NCI-H1105 (cell line): ENCODE results near the gene TBC1D2B.

Experiments used
- DNase-seq: peaks from one replicate; lab custom pipeline; 2025; lab: John Stamatoyannopoulos, UW

The TBC1D2B gene

DNA sequence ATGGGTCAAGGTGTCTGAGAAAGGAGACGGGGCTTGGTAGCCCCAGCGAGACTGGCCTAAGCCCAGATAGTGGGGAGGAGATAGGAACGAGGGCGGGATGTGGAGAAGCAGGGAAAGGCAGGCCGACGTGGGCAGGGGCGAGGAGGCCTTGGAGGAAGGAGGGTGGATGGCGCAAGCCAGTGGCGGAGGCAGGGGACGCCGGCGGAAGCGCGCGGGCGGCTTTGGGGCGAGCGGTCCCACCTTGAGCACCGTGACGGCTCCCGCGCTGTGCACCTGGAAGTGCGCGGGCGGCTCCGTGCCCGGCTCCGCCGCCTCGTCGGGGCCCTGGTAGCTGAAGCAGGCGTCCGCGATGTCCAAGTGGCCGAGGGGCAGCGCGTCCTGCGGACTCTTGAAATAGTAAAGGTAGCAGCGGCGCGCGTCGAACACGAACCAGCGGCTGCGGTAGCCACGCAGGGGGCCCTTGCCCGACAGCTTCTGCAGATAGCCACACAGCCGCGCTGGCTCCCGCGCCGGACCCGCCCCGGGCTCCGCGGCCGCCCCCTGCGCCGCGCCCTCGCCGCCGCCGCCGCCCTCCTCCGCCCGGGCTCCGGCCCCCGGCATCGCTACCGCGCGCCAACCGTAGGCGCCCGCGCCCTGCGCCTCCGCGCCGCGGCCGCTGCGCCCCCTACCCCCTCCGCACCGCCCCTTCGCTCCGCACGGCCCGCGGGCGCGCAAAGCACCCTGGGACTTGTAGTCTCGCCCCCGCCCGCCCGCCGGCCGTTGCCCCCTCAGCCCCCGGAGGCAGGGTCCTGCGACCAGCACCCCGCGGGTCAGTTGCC, at the start of gene TBC1D2B:
TBC1D2B (minus strand) TSS at position 659 of the 818 bp plus-strand sequence; CDS start at position 600, 59 bp downstream.
- no peak for DNase-seq

- DNase-seq, result no peak
These were observed 47.8 kb upstream of the TBC1D2B start for GRCh38 chr15:78125267-78125666.

GRCh38 chr15:78120523-78120922, 43.0 kb upstream of the TBC1D2B start:
- no peak for DNase-seq

- no peak for DNase-seq
These were observed 35.0 kb upstream of the TBC1D2B start for GRCh38 chr15:78112551-78112950.

DNA sequence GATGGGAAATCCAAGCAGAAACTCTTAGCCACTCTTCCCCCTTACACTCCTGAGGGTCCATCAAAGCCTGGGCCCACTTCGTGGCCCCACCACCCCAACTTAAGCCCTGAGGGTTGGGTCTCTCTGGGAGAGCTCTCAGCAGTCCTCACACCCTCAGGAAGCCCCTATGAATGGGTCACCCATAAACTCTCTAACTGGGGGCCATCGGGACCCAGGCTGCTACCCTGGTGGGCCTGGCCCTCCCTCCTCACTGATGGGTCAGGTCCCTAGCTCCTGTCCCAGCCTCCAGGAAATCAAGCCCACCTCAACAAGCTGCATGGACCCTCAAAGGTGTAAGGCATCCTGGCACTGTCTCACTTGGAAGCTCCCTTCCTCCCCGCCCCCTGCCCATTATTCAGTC, 34.3 kb upstream of the TBC1D2B start:
- DNase-seq, result no peak

DNA sequence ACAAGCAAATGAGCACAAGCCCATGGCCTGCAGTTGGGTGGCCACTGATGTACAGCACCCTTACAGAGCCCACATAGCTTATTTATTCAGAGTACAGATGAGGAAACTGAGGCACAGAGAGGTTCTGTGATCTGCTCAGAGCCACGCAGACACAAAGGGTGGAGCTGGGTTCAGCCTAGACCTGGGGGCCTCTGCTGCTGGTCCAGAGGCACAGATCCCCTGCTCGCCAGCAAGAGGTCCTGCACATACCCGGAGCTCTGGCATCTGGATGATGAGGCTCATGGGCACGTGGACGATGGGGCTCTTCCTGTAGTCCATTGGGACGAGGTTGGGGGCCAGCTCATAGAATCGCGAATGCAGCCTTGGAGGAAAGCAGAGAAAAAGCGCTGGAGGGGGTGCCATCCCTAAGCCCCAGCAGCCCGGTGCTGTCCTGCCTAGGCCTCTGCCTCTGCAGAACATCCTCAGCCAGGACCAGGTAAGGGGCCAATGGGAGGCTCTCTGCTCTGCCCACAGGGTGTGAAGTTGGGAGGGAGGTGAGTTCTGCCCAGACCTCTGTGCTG, 33.5 kb upstream of the TBC1D2B start:
- DNase-seq, result no peak

DNA sequence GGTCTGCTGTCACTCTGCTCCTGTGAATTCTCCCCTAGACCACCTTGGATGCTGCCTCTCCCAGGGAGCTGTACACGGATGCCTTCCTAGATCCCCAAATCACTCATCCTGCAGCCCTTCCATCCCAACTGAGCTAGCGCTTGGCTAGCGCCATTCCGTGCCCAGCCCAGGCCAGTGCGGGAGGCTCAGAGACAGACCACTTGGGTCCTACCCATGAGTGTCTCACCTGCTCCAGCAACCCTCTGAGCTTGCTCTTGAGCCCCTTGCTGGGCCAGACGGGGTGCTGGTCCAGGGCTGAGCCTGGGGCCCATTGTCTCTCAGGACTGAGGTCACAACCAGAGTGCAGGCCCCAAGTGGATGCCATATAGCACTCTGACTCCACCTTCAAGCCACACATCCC, 32.6 kb upstream of the TBC1D2B start:
- DNase-seq, result no peak

GRCh38 chr15:78109156-78109555, 31.6 kb upstream of the TBC1D2B start:
- DNase-seq, result no peak

- peak; percentile 28 for DNase-seq
These were observed 31.0 kb upstream of the TBC1D2B start for GRCh38 chr15:78108300-78109084.

GRCh38 chr15:78107471-78107870, 30.0 kb upstream of the TBC1D2B start:
- no peak for DNase-seq

DNA sequence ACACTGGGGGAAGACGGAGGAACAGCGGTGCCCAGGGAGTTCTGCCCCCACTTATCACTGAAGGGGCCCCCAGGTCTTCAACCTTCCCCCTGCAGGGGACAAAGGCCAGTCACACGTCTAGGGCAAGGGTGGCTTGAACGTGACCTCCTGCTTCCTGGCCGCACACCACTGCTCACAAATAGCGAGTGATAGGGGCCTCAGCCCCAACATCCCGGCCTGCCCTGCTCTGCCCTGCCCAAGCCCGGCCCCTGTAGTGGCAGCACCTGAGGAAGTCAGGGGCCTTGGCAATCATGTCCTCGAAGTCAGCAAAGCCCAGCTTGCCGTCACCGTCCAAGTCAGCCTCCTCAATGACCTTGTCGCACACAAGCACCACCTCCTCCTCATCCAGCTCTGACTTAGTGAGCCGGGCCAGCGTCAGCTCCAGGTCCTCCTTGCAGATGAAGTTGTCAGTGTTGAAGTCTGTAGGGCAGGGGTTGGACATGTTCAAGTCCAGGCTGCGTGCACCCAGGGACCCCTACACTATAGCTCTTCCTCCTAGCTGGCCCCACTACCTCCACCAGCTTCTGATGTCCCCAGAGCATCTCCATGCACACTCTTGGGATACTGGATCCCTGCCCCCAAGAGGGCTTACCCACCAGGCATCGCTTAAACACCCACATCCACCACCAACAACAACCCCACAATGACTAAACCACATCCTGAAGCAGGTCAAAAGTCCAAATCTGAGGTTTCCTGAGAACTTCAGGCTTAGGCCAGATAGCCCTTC, 28.1 kb upstream of the TBC1D2B start:
- no peak for DNase-seq

- no peak for DNase-seq
These were observed 27.3 kb upstream of the TBC1D2B start for GRCh38 chr15:78104566-78105475.

DNA sequence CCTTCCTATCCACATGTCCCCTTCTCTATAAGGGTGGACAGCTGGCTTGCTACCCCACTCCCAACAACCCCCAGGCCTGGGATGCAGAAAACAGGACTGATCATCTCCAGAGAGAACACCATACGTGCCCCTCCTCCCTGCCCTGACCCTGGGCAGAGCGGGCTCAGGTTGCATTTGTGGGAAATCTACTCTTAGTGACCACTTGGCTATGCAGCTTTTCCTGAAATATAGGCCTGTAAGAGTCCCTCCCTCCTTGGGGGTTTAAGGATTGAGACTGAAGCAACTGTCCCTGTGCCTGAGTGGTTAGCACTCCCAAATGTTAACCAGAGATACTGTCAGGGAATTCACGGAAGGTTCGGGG, 26.6 kb upstream of the TBC1D2B start:
- no peak for DNase-seq

- no peak for DNase-seq
These were observed 26.1 kb upstream of the TBC1D2B start for GRCh38 chr15:78103406-78104118.

DNA sequence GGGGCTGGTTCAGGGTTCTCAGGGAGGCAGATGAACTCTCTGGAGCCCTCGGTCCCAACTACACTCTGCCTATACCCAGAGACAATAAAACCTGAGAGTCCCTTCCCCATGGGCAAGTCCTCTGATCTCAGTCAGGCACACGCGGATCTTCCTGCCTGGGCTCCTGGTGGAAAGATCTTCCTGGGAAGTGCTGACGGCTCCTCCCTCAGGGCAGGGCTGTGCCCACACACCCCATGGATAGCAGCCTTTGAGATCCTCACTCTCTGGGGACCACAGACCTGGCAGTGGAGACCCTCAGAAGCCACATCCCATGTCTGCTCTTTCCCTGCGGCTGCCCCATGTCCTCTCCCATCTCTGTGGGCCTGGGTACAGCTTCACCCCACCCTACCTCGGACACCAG, 25.2 kb upstream of the TBC1D2B start:
- DNase-seq, result no peak

GRCh38 chr15:78102211-78102610, 24.7 kb upstream of the TBC1D2B start:
- no peak for DNase-seq

DNA sequence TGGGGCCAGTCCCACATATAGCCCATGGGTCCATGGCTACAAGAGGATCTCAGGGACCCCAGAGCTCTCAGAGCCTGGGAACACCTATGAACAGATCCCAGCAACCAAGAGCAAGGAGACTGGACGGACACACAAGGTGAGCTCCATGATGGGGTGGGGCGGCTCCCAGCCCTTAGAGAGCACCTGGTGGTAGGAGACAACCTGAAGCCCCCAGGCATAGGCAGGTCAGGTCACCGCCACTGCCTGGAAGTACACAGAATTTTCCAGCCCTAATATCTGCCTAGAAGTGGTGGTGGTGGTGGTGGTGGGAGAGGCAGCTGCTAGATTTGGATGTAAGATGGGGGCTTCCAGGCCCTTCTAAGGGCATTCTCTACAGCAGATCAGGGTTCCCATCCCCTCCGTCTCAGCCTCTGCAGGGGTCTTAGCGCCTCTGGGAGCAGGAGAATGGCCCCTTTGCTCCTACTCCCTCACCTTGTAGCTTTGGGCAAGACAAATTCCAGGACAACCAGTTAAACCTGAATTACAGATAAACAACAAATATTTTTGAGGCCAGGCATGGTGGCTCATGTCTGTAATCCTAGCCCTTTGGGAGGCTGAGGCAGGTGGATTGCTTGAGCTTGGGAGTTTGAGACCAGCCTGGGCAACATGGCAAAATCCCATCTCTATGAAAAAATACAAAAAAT, 24.1 kb upstream of the TBC1D2B start:
- no peak for DNase-seq

DNA sequence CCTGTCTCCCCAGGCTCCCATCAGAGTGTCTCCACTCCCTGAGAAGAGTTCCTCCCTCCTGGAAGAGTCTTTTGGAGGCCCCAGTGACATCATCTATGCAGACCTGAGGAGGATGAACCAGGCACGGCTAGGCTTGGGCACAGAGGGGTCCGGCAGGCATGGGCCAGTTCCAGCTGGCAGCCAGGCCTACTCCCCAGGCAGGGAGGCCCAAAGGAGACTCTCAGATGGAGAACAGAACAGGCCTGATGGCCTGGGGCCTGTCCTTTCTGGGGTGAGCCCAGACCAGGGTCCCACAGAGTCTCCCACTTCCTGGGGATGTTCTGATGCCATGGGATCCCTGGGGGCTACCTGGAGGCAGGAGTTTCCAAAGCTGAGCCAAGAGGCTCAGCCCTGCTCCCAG, 23.4 kb upstream of the TBC1D2B start:
- no peak for DNase-seq

DNA sequence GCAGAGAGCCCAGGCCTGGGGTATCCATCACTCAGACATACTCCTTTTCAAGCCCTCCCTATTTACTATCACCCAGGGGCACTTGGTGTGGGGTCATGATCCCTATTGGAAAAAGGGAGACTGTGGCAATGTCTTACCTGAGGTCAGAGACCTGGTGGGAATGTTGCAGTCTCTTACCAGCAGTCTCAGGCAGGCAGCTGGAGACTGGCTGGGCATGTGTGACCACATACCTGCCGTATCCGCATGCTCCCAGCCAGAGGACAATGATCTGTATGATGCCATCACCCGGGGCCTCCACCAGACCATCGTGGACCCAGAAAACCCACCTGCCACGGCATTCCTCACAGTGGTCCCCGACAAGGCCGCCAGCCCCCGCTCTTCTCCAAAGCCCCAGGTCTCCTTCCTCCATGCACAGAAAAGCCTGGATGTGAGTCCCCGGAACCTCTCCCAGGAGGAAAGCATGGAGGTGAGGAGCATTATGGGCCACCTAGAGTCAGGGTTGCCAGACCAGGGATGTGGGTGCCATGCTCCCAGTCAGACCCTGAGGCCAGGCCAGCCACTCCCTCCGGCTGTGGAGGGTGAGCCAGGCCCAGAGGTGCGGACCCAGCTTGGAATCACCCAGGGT, 20.7 kb upstream of the TBC1D2B start:
- DNase-seq, result no peak

DNA sequence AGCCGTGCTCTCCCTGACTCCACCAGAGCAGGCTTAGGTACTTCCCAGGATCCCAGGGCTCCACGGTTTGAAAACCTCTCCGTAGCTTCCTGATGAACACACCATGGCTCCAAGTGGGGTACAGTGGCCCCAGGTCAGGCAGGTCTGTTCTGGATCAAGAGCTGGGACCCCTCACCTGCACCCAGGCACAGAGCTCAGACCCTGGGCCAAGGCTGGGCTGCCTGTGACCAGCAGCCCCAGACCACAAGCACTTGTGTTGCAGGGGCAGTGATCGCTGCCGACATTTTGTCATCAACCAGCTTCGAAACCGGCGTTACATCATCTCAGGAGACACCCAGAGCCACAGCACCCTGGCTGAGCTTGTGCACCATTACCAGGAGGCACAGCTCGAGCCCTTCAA, 20.2 kb upstream of the TBC1D2B start:
- no peak for DNase-seq
